GM19043 (cell line): ENCODE measurements around the gene MFNG.
A peak's percentile ranks its signal among the peaks of the same experiment; 100 is the strongest.

ENCODE experiments used
- ATAC-seq: cut with Tn5 transposase; IDR thresholded peaks from one replicate; pipeline ENCODE4 v1.9.1; 2021; ENCODE audit warnings: low read depth; ENCODE audit not compliant: unreplicated experiment

The MFNG gene

GRCh38 chr22:37497062-37497599 is 10.9 kb upstream of the MFNG start:
- ATAC-seq = no peak

- ATAC-seq = no peak
Observed at GRCh38 chr22:37496651-37497050, 10.5 kb upstream of the MFNG start.

- ATAC-seq = no peak
Observed at GRCh38 chr22:37493979-37494378, 7.8 kb upstream of the MFNG start.

- ATAC-seq = no peak
Observed at GRCh38 chr22:37492428-37493344, 6.5 kb upstream of the MFNG start.

GRCh38 chr22:37491559-37492427 is 5.6 kb upstream of the MFNG start:
- no peak for ATAC-seq

GRCh38 chr22:37491106-37491505 is 4.9 kb upstream of the MFNG start:
- ATAC-seq = no peak

- no peak for ATAC-seq
Observed at GRCh38 chr22:37489983-37490382, 3.8 kb upstream of the MFNG start.

- no peak for ATAC-seq
Observed at GRCh38 chr22:37488337-37489135, 2.4 kb upstream of the MFNG start.

- no peak for ATAC-seq
Observed at GRCh38 chr22:37487571-37487970, 1.4 kb upstream of the MFNG start.

- no peak for ATAC-seq
Observed at GRCh38 chr22:37487129-37487528, 945 bp upstream of the MFNG start.

GRCh38 chr22:37485395-37486223 is 575 bp downstream of the MFNG start:
- ATAC-seq = no peak

GRCh38 chr22:37484480-37485394 is 1.4 kb downstream of the MFNG start:
- peak; percentile 41 for ATAC-seq

GRCh38 chr22:37483050-37483449 is 3.1 kb downstream of the MFNG start:
- no peak for ATAC-seq

GRCh38 chr22:37482244-37482643 is 3.9 kb downstream of the MFNG start:
- ATAC-seq = no peak

GRCh38 chr22:37481347-37481907 is 4.8 kb downstream of the MFNG start:
- ATAC-seq = no peak

- ATAC-seq = no peak
Observed at GRCh38 chr22:37480387-37481346, 5.5 kb downstream of the MFNG start.

GRCh38 chr22:37479196-37479595 is 7.0 kb downstream of the MFNG start:
- ATAC-seq = no peak
